Nucleus accumbens (tissue), 56 donors: ENCODE results near the gene OLFM1.

ENCODE experiments used
- DNase-seq, 56 donors: peaks; one replicate each; lab custom pipeline; 2025; lab: John Stamatoyannopoulos, UW

The OLFM1 gene

DNA sequence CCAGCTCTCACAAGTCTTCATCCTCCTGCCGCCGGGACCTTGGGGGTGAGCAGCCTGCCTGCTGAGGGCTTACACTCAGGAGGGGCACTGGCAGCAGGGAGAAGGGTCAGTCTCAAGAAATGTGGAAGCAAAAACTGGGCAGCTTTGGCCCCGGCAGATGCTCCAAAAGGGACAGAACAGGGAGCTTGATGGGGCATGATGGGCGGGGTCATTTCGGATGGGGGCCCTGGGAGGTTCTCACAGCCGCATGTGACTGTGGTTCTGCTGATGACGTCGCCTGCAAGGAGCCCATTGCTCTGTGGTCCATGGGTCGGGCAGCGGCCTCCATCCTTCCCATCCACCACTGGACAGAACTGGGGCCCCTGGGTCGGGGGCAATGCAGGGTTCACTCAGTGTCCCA lies 76.6 kb downstream of the OLFM1 start:
- DNase-seq = no peak

DNA sequence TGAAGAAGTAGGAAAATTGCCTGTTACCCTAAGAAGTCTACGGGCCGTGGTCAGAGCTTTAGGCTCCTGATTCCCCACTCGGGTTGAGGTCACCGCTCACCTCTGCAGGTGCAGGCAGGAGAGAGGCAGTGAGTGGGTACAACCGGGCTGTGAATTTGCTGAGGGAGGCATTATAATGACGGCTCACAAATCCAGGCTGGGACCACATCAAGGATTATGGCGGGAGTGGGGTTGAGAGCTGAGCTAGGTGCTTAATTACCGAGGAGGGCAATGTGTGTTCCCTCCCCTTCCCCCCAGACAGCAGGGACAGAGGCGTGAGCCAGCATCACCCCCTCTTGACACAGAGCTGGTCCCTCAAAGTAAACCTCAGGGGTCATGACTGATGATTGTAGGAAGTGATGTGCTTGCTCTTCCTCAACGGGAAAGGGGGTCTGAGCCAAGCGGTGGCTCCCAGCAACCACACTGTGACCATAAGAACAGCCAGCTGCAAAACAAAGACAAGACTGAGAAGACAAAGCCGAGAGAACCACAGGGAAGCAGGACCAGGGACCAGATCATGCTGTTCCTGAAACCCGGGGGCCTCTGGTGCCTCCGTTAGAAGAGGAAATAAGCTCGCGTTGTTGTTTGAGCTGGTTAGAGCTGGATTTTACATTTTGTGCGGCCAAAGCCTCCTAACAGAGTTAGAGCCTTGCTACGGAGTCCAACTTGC lies 77.7 kb downstream of the OLFM1 start:
- no peak for DNase-seq

DNA sequence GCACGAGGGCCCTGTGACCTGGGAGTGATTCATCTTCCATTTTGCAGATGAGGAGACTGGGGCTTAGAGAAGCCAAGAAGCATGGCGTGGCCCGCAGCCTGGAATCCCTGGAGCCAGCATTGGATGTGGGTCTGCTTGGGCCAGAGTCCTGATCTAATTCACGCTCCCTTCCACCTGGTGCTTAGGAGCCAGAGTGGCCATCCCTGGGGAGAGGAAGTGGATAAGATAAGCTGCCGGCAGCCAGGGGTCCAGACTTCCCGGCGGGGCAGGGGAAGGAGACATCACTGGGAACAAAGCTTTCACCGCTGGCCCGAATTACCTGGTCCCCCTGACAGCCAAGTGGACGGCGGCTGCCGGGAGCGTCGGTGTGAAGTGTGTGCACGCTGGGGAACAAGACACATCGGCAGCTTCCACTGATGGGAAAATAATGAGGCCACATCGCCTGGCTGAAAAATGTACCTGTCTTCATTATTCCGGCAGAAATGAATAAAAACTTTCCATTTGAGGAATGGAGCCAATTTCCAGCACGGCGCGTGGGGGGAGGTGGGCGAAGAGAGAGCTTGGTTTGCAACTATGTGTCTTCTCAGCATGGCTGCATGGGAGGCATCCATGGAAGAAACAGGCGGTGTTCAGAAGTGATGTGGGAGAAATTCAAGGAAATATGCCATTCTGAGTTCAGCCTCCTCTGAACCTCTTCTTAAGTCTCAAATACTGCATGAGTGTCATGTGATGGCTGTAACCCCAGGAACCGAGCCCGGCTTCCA lies 78.5 kb downstream of the OLFM1 start:
- peak in 22 of 56 donors; percentile 8 to 76 (median 24) for DNase-seq

DNA sequence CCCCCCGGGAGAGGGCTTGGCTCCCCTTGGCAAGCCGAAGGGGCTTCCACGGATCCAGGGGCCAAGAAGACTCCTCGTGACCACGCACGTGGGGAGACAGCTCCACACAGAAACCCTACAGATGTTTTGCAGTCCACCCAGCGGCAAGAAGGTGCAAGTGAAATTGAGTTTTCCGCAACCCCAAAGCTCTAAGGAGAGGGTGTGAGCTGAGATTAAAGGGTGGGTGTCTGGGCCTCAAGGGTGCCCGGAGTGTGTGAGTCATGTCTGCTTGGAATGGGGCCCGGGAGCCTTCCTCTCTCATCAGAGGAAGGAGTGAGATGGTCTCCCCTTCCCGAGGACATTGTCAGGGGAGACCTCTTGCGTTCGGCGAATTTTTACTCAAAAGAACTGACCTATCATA lies 79.1 kb downstream of the OLFM1 start:
- DNase-seq = peak in 1 of 56 donors; percentile 38

DNA sequence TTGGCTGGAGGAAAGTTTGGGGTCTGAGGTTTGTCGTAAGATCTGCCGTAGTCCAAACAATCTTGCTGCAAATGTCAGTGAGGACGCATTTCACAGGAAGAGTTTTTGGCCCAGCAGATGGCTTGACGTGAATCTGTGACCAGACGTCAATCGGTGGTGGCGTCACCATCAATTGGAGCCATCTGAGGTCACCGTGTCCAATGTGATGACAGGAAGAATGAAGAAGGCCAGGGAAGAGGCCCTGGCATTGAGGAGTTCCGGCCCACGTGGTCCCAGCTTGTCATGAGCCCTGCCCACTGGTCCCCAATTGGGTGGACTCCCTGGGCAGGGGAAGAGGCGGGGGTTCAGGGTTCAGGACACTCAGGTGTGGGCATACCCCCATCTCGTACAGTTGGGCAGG lies 79.9 kb downstream of the OLFM1 start:
- DNase-seq = no peak

DNA sequence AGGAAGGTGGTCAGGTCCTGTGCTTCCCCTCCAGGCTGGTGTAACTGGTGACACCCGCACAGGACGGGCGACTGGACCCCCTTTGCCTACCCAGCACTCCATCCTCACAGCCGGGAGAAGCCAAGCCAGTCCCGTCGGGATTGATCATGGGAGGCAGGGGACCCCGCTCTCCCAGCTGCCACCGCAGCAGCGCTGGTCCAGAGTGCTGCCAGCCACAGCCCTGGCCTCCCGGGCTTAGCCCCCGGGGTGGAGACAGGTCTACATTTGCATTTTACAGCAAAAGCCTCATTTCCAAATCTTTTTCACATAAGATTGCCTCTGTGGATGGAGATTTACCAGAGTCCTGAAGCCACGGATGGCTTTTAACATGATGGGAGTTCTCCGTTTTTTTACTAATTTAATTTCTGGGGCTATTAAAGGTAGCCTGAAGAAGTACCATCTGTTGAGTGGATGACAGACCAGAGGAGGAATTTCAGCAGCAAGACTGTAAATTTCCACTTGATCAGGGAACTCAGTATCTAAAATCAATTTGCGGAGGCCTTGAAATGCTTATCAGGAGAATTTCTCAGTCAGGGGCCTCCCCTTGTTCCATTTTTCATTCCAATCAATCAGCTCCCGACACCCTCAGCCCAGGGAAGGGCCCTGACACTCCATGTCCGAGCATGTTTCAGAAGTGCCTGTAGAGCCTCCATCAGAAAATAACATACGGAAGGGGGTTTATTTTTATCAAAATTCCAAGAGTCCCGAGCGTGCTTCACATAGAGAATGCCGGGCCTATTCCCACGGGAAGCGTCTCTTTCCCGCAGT lies 80.6 kb downstream of the OLFM1 start:
- no peak for DNase-seq

DNA sequence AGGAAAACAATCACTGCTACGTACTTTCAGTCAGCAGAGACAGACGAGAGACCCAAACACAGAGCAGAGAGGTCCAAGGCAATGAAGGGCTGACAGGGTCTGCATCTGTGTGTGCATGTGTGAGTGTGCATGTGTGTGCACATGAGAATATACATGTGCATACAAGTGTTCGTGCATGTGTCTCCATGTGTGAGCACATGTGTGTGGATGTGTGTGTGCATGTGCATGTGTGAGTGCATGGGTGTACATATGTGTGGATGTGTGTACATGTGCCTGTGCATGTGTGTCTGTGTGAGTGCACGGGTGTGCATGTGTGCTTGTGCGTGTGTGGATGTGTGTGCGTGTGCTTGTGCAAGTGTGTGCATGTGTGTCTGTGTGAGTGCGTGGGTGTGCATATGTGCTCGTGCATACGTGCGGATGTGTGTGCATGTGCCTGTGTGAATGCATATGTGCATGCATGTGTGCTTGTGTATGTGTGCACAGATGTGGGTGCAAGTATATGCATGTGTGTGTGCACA lies 82.3 kb downstream of the OLFM1 start:
- no peak for DNase-seq

DNA sequence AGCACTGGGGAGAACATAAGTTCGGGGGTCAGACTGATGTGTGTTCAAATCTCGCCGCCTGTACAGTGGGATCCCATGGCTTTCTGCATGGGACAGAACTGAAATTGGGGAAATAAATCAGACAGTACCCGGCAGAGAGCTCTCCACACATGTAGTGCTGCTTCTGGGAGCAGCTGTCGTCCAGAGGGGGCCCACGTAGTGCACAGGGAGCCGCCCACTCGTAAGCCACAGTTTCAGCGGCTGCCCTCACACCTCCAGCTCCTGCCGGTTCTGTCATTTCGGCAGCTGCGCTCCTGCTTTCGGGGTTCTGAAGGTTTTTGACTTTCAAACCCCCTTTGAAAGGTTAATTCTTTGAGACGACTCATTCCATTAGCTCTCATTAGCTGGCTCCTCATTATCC lies 83.1 kb downstream of the OLFM1 start:
- no peak for DNase-seq
